Epithelial cell of alveolus of lung (primary cell): ENCODE measurements around the gene GPRC6A. TPM values are rescaled to one million over a fixed set of nuclear protein-coding genes. Genes with fewer than 3 reads are reported as not detected.

ENCODE experiments used
- total RNA-seq: library from RNA; depleted of rRNA; stranded (reverse); fragments of >200 nt; gene quantifications from 2 replicates; pipeline ENCODE4 v1.2.1, GENCODE V29; 2015

The GPRC6A gene
- total RNA-seq: not detected in 2 replicates

GRCh38 chr6:116828983-116829382 is at the start of gene GPRC6A:
Gene GPRC6A, minus strand, starts transcription at chr6:116829083. Its CDS starts 70 bp downstream, at chr6:116829013.

GRCh38 chr6:116876635-116877611 is 48.0 kb upstream of the GPRC6A start, which contains the start of gene RFX6:
Gene RFX6, plus strand, starts transcription at chr6:116877242. Its CDS starts 34 bp downstream, at chr6:116877276.

GRCh38 chr6:116764961-116765841 is 63.7 kb downstream of the GPRC6A start, which contains the start of gene FAM162B:
Gene FAM162B, minus strand, starts transcription at chr6:116765719. Its CDS starts 143 bp downstream, at chr6:116765576.

Other genes with a start within 250 kb of the GPRC6A start
- 0.40 TPM in 1 of 2 replicates, not detected in the other for gene RSPH4A, start 212.6 kb downstream of the GPRC6A start, total RNA-seq
- 4.4 and 6.9 TPM in 2 replicates for gene ZUP1, start 160.3 kb downstream of the GPRC6A start, total RNA-seq
- 3.1 and 9.3 TPM in 2 replicates for gene KPNA5, start 147.9 kb downstream of the GPRC6A start, total RNA-seq
- 31.2 and 45.2 TPM in 2 replicates for gene FAM162B, start 63.4 kb downstream of the GPRC6A start, total RNA-seq
- gene RFX6, start 48.2 kb upstream of the GPRC6A start, total RNA-seq: not detected in 2 replicates